Endothelial cell of umbilical vein (primary cell): ENCODE measurements around the gene ACER3. TPM values are rescaled to one million over a fixed set of nuclear protein-coding genes. Genes with fewer than 3 reads are reported as not detected.

Experiments used
- BruUV-seq: library from RNA; stranded (reverse); fragments of 400-500 nt; replicated peaks from 2 replicates; lab custom pipeline; 2021; lab: Mats Ljungman, UMichigan
- CTCF ChIA-PET: fragments of 300-600, 350-600 bp; sonication (Branson Sonifier 250); formaldehyde crosslinking; loops from one replicate; lab custom pipeline; 2021; ENCODE audit warnings: antibody characterized with exemption, inconsistent platforms; lab: Charles Lee
- POLR2A ChIA-PET: fragments of 300-600, 350-600 bp; sonication (Branson Sonifier 250); formaldehyde crosslinking; loops from one replicate; lab custom pipeline; 2021; ENCODE audit warnings: antibody characterized with exemption, inconsistent platforms; lab: Charles Lee
- DNase-seq: peaks from one replicate; pipeline ENCODE4 v3.0.0-alpha.2; 2011; ENCODE audit warnings: low read depth, low spot score
- FAIRE-seq: peaks from 2 replicates; lab custom pipeline; 2011; peaks lifted over from hg19 to GRCh38; lab: Jason Lieb, UNC
- H2AFZ ChIP-seq: 2 replicates; pipeline ENCODE4 v1.6.0; 2012; ENCODE audit warnings: low read depth, low read length, control low read depth, inconsistent platforms
- H3K27ac ChIP-seq: 2 replicates; pipeline ENCODE4 v1.5.1; 2011; ENCODE audit warnings: low read depth, mild to moderate bottlenecking, control low read depth, low read length, moderate library complexity; ENCODE audit not compliant: insufficient read depth
- H3K27me3 ChIP-seq, 2 experiments: 2 replicates each; pipeline versions ENCODE4 v1.6.0 to v1.6.1; 2011; ENCODE audit warnings: low read length in 2 of 2, mixed read lengths in 1 of 2; ENCODE audit not compliant: control insufficient read depth in 2 of 2, insufficient read depth in 2 of 2
- H3K36me3 ChIP-seq, 2 experiments: 2 replicates in 1 of 2; 3 replicates in 1 of 2; pipeline ENCODE4 v1.5.1; 2011; ENCODE audit warnings: low read length in 2 of 2, mild to moderate bottlenecking in 1 of 2, moderate library complexity in 1 of 2; ENCODE audit not compliant: control insufficient read depth in 2 of 2, insufficient read depth in 2 of 2; ENCODE audit errors: extremely low read depth in 1 of 2
- H3K4me1 ChIP-seq: 3 replicates; pipeline ENCODE4 v1.5.1; 2011; ENCODE audit warnings: mild to moderate bottlenecking, low read length; ENCODE audit not compliant: control insufficient read depth, insufficient read depth; ENCODE audit errors: extremely low read depth
- H3K4me2 ChIP-seq: 2 replicates; pipeline ENCODE4 v1.6.1; 2011; ENCODE audit warnings: low read length, control low read depth, mixed read lengths; ENCODE audit not compliant: insufficient read depth
- H3K4me3 ChIP-seq, 3 experiments: fragments of 200-600 bp in 1 of 3; sonication (generic), shearing (Covaris generic) in 1 of 3; replicated peaks in 1 of 3; 2 replicates each; pipeline ENCODE4 v1.5.1; 2011 to 2016; ENCODE audit warnings: control low read depth in 3 of 3, low read length in 3 of 3, mild to moderate bottlenecking in 2 of 3, inconsistent platforms in 1 of 3, low read depth in 1 of 3, moderate library complexity in 1 of 3; ENCODE audit not compliant: insufficient read depth in 1 of 3
- H3K79me2 ChIP-seq: 2 replicates; pipeline ENCODE4 v1.6.0; 2012; ENCODE audit warnings: low read length, inconsistent platforms; ENCODE audit not compliant: control insufficient read depth, insufficient read depth
- H3K9ac ChIP-seq: replicated peaks from 2 replicates; pipeline ENCODE3; 2011; ENCODE audit warnings: low read length, control low read depth; ENCODE audit not compliant: insufficient read depth; ENCODE audit errors: extremely low read depth
- H3K9me1 ChIP-seq: replicated peaks from 3 replicates; pipeline ENCODE4 v1.6.0; 2011; ENCODE audit warnings: mild to moderate bottlenecking, low read length; ENCODE audit not compliant: control insufficient read depth, insufficient read depth; ENCODE audit errors: extremely low read depth
- H3K9me3 ChIP-seq: replicated peaks from 2 replicates; pipeline ENCODE4 v1.5.1; 2012; ENCODE audit warnings: low read length, inconsistent platforms; ENCODE audit not compliant: control insufficient read depth, insufficient read depth
- H4K20me1 ChIP-seq: replicated peaks from 2 replicates; pipeline ENCODE3; 2011; ENCODE audit warnings: mild to moderate bottlenecking, low read length; ENCODE audit not compliant: control insufficient read depth, insufficient read depth; ENCODE audit errors: extremely low read depth
- EZH2 ChIP-seq: IDR thresholded peaks from 2 replicates; pipeline ENCODE4 v1.6.1; 2012; ENCODE audit warnings: borderline replicate concordance, low read depth, mild to moderate bottlenecking, moderate library complexity, low read length, inconsistent platforms; ENCODE audit not compliant: severe bottlenecking
- FOS ChIP-seq: IDR thresholded peaks from 2 replicates; pipeline ENCODE4 v1.6.1; 2011; ENCODE audit warnings: mild to moderate bottlenecking, low read length, moderate library complexity, borderline replicate concordance; ENCODE audit not compliant: insufficient read depth
- GATA2 ChIP-seq: IDR thresholded peaks from 2 replicates; pipeline ENCODE4 v1.7.0; 2011; ENCODE audit warnings: low read depth, mild to moderate bottlenecking, moderate library complexity, mixed read lengths, low read length; ENCODE audit not compliant: insufficient read length, insufficient read depth
- JUN ChIP-seq: IDR thresholded peaks from 2 replicates; pipeline ENCODE4 v1.6.1; 2011; ENCODE audit warnings: borderline replicate concordance, low read depth; ENCODE audit not compliant: insufficient read length, insufficient read depth
- MYC ChIP-seq: IDR thresholded peaks from one replicate; pipeline ENCODE4 v1.6.1; 2011; ENCODE audit warnings: mild to moderate bottlenecking, low read depth, low read length
- POLR2A ChIP-seq: IDR thresholded peaks from 2 replicates; pipeline ENCODE4 v1.6.1; 2012; ENCODE audit warnings: low read depth, mild to moderate bottlenecking, control low read depth, low read length
- POLR2AphosphoS5 ChIP-seq: IDR thresholded peaks from 2 replicates; pipeline ENCODE4 v1.6.1; 2012; ENCODE audit warnings: low read depth, mild to moderate bottlenecking, control low read depth, low read length, moderate library complexity; ENCODE audit not compliant: insufficient read depth
- dilution Hi-C: fragments of 300-500 bp; cut with MboI; formaldehyde crosslinking; loops from one replicate; pipeline ENCODE4 v1.15.0; 2019; ENCODE audit warnings: low sequenced_read_pairs; ENCODE audit not compliant: extremely low pct_ligation_motif_present
- intact Hi-C: fragments of 100-400 bp; cut with micrococcal nuclease; formaldehyde crosslinking; loops from one replicate; pipeline ENCODE4 v1.10.0; 2022
- polyA plus RNA-seq, 4 experiments: library from polyadenylated mRNA; depleted of rRNA in 3 of 4; stranded (reverse) in 3 of 4; unstranded in 1 of 4; fragments of >200 nt; gene quantifications; 2 replicates each; pipeline versions ENCODE4 v1.2.1 to v1.2.3, GENCODE V29; 2011 to 2012; ENCODE audit warnings: missing spikeins in 1 of 4
- total RNA-seq: library from RNA; stranded (reverse); gene quantifications from 2 replicates; pipeline ENCODE4 v1.2.3, GENCODE V29; 2021
- TF ChIP-seq, protein P1 (sequence below), 2 donors: IDR thresholded peaks; 1 replicate in 1 of 2; 2 replicates in 1 of 2; pipeline ENCODE4 v1.5.1; 2011; ENCODE audit warnings: low read length in 2 of 2, mild to moderate bottlenecking in 2 of 2, moderate library complexity in 2 of 2, control low read depth in 1 of 2, inconsistent platforms in 1 of 2, low read depth in 1 of 2; ENCODE audit not compliant: insufficient read depth in 1 of 2; ENCODE audit errors: extremely low read depth in 1 of 2
- TF ChIP-seq, protein P2 (sequence below): IDR thresholded peaks from 2 replicates; pipeline ENCODE4 v1.6.1; 2011; ENCODE audit not compliant: insufficient read depth, insufficient read length

Gene ACER3
- total and polyA plus RNA-seq, 2 donors (not counting 3 experiments of a cell fraction or from before 2014, with no cell fraction given) = 9.9 to 31.6 TPM

DNA sequence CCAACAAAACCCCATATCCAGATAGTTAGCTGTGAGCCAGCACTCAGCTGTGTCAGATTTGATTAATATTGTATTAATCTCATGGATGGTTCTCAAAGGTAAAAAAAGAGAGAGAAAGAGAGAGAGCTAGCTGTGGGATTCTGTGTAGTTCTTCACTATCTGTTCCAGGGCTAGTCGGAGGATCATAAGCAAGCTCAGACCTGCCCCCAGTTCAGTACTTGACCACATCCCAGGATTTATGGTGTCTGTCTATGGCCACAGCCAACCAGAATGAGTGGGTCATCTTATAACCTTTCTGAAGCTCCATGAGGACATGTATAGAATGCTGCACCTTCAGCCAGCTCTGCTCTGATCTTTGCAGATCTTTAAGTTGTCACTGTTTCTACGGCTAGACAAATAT, 160.0 kb downstream of the ACER3 start:
- POLR2A ChIA-PET = no interaction called here
- Histone ChIP-seq H2AFZ (no peak overlapping the region), H4K20me1 (no peaks in the 10 kb centered on the region), H3K9me1 (peaks cover 3% of the 10 kb centered on the region), H3K4me3 (no peak overlapping the region), H3K9ac (no peak overlapping the region), H3K27ac (no peak overlapping the region), H3K79me2 (no peaks in the 10 kb centered on the region), H3K4me2 (peak overlapping the region; percentile 52), H3K27me3 (no peaks in the 10 kb centered on the region), H3K4me1 (peaks cover 16% of the 10 kb centered on the region), H3K36me3 (no peaks in the 10 kb centered on the region), H3K9me3 (no peaks in the 10 kb centered on the region)
- no TSS peak for BruUV-seq
- TF ChIP-seq FOS = no peak
- TF ChIP-seq, protein P1, sequence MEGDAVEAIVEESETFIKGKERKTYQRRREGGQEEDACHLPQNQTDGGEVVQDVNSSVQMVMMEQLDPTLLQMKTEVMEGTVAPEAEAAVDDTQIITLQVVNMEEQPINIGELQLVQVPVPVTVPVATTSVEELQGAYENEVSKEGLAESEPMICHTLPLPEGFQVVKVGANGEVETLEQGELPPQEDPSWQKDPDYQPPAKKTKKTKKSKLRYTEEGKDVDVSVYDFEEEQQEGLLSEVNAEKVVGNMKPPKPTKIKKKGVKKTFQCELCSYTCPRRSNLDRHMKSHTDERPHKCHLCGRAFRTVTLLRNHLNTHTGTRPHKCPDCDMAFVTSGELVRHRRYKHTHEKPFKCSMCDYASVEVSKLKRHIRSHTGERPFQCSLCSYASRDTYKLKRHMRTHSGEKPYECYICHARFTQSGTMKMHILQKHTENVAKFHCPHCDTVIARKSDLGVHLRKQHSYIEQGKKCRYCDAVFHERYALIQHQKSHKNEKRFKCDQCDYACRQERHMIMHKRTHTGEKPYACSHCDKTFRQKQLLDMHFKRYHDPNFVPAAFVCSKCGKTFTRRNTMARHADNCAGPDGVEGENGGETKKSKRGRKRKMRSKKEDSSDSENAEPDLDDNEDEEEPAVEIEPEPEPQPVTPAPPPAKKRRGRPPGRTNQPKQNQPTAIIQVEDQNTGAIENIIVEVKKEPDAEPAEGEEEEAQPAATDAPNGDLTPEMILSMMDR (IDR thresholded peaks at IDR 0.05; ENCODE audit: extremely low read depth in 1 of 2, insufficient read depth in 1 of 2, low read depth in 1 of 2, low read length in 2 of 2) = no peak
- no peak for TF ChIP-seq POLR2AphosphoS5
- no peak for TF ChIP-seq MYC
- no peak for TF ChIP-seq POLR2A
- no peak for TF ChIP-seq EZH2
- no peak for TF ChIP-seq JUN
- TF ChIP-seq, protein P2, sequence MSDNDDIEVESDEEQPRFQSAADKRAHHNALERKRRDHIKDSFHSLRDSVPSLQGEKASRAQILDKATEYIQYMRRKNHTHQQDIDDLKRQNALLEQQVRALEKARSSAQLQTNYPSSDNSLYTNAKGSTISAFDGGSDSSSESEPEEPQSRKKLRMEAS = no peak
- TF ChIP-seq GATA2 = no peak
- CTCF ChIA-PET = interaction anchor here (1.1 to 2.2 kb wide), 3 partner anchors 27 to 101 kb away, joined by 3 to 14 read pairs (median 4); no protein-coding TSS in a partner anchor
- intact Hi-C loops (no loop called here), dilution Hi-C loops (no loop called here)
- FAIRE-seq = no peak
- no peak for DNase-seq
